Keratinocyte (primary cell): ENCODE data around the gene DIP2B. TPM values are rescaled to one million over a fixed set of nuclear protein-coding genes. Genes with fewer than 3 reads are reported as not detected.

ENCODE experiments used
- DNase-seq: peaks from one replicate; pipeline ENCODE4 v3.0.0-alpha.2; 2011; ENCODE audit warnings: low read depth, missing footprints, low spot score
- FAIRE-seq: peaks from 2 replicates; lab custom pipeline; 2011; peaks lifted over from hg19 to GRCh38; lab: Jason Lieb, UNC
- H2AFZ ChIP-seq: 2 replicates; pipeline ENCODE4 v1.6.0; 2012; ENCODE audit warnings: low read length, control low read depth, inconsistent platforms; ENCODE audit not compliant: control insufficient read depth
- H3K27ac ChIP-seq: 2 replicates; pipeline ENCODE4 v1.5.1; 2011; ENCODE audit warnings: low read length; ENCODE audit not compliant: control insufficient read depth, insufficient read depth
- H3K27me3 ChIP-seq: 3 replicates; pipeline ENCODE4 v1.6.0; 2011; ENCODE audit warnings: low read length; ENCODE audit not compliant: control insufficient read depth, insufficient read depth; ENCODE audit errors: extremely low read depth
- H3K36me3 ChIP-seq, 2 experiments: 2 replicates in 1 of 2; 3 replicates in 1 of 2; pipeline ENCODE4 v1.5.1; 2011; ENCODE audit warnings: low read length in 2 of 2, mild to moderate bottlenecking in 1 of 2; ENCODE audit not compliant: control insufficient read depth in 2 of 2, insufficient read depth in 2 of 2; ENCODE audit errors: extremely low read depth in 1 of 2
- H3K4me1 ChIP-seq: 3 replicates; pipeline ENCODE4 v1.5.1; 2011; ENCODE audit warnings: low read length; ENCODE audit not compliant: control insufficient read depth, insufficient read depth; ENCODE audit errors: extremely low read depth
- H3K4me2 ChIP-seq: 3 replicates; pipeline ENCODE4 v1.6.0; 2011; ENCODE audit warnings: low read depth, low read length; ENCODE audit not compliant: control insufficient read depth, insufficient read depth; ENCODE audit errors: extremely low read depth
- H3K4me3 ChIP-seq, 3 experiments: fragments of 200-600 bp in 1 of 3; sonication (generic) in 1 of 3; 2 replicates in 2 of 3; 3 replicates in 1 of 3; pipeline ENCODE4 v1.5.1; 2011 to 2016; ENCODE audit warnings: low read length in 3 of 3, mild to moderate bottlenecking in 3 of 3, control low read depth in 2 of 3, inconsistent platforms in 1 of 3, low read depth in 1 of 3, mixed read lengths in 1 of 3, mixed run types in 1 of 3, moderate library complexity in 1 of 3; ENCODE audit not compliant: control insufficient read depth in 2 of 3, insufficient read depth in 2 of 3; ENCODE audit errors: extremely low read depth in 1 of 3
- H3K79me2 ChIP-seq: 2 replicates; pipeline ENCODE4 v1.6.0; 2012; ENCODE audit warnings: low read length; ENCODE audit not compliant: control insufficient read depth, insufficient read depth
- H3K9ac ChIP-seq: 3 replicates; pipeline ENCODE4 v1.6.0; 2011; ENCODE audit warnings: low read length; ENCODE audit not compliant: control insufficient read depth, insufficient read depth; ENCODE audit errors: extremely low read depth
- H3K9me1 ChIP-seq: 3 replicates; pipeline ENCODE4 v1.6.0; 2011; ENCODE audit warnings: low read length; ENCODE audit not compliant: control insufficient read depth, insufficient read depth; ENCODE audit errors: extremely low read depth
- H3K9me3 ChIP-seq: 2 replicates; pipeline ENCODE4 v1.5.1; 2012; ENCODE audit warnings: low read depth, low read length; ENCODE audit not compliant: control insufficient read depth
- H4K20me1 ChIP-seq: 3 replicates; pipeline ENCODE4 v1.6.0; 2011; ENCODE audit warnings: low read length; ENCODE audit not compliant: control insufficient read depth, insufficient read depth; ENCODE audit errors: extremely low read depth
- EZH2 ChIP-seq: IDR thresholded peaks from one replicate; pipeline ENCODE4 v1.6.1; 2012; ENCODE audit warnings: inconsistent platforms, mild to moderate bottlenecking, low read length, moderate library complexity
- dilution Hi-C: fragments of 300-500 bp; cut with MboI; formaldehyde crosslinking; loops from one replicate; pipeline ENCODE4 v1.7.0; 2020; ENCODE audit warnings: low sequenced_read_pairs; ENCODE audit not compliant: extremely low pct_ligation_motif_present
- polyA plus RNA-seq, 5 experiments: library from polyadenylated mRNA; depleted of rRNA in 3 of 5; stranded (reverse) in 3 of 5; stranded (forward) in 1 of 5; unstranded in 1 of 5; fragments of >200 nt; gene quantifications; 1 replicate in 1 of 5; 2 replicates in 3 of 5; 3 replicates in 1 of 5; pipeline versions ENCODE4 v1.2.1 to v1.2.3, GENCODE V29; 2011 to 2012; ENCODE audit warnings: missing spikeins in 2 of 5, low read depth in 1 of 5, low replicate concordance in 1 of 5
- TF ChIP-seq, protein P1 (sequence below), 3 experiments: IDR thresholded peaks in 1 of 3; conservative IDR thresholded peaks in 1 of 3; optimal IDR thresholded peaks in 1 of 3; 2 replicates in 2 of 3; 3 replicates in 1 of 3; pipeline versions ENCODE3 to v1.5.1; 2011; ENCODE audit warnings: low read length in 3 of 3, mild to moderate bottlenecking in 3 of 3, moderate library complexity in 2 of 3, control low read depth in 1 of 3, inconsistent platforms in 1 of 3; ENCODE audit not compliant: insufficient read depth in 2 of 3; ENCODE audit errors: extremely low read depth in 1 of 3

The DIP2B gene
- polyA plus RNA-seq, 1 donor (not counting 4 experiments of a cell fraction or from before 2014, with no cell fraction given): 30.2 TPM

- DNase-seq (no peak), FAIRE-seq (no peak)
- no peaks in the 10 kb centered on the region for H3K79me2 ChIP-seq
- no peak overlapping the region for H3K27ac ChIP-seq
- no peak overlapping the region for H2AFZ ChIP-seq
- no peak for TF ChIP-seq EZH2
- TF ChIP-seq, protein P1, sequence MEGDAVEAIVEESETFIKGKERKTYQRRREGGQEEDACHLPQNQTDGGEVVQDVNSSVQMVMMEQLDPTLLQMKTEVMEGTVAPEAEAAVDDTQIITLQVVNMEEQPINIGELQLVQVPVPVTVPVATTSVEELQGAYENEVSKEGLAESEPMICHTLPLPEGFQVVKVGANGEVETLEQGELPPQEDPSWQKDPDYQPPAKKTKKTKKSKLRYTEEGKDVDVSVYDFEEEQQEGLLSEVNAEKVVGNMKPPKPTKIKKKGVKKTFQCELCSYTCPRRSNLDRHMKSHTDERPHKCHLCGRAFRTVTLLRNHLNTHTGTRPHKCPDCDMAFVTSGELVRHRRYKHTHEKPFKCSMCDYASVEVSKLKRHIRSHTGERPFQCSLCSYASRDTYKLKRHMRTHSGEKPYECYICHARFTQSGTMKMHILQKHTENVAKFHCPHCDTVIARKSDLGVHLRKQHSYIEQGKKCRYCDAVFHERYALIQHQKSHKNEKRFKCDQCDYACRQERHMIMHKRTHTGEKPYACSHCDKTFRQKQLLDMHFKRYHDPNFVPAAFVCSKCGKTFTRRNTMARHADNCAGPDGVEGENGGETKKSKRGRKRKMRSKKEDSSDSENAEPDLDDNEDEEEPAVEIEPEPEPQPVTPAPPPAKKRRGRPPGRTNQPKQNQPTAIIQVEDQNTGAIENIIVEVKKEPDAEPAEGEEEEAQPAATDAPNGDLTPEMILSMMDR (optimal IDR thresholded peaks at IDR 0.05 in 1 of 3, IDR thresholded peaks at IDR 0.05 in 1 of 3, conservative IDR thresholded peaks at IDR 0.05 in 1 of 3; ENCODE audit: extremely low read depth in 1 of 3, insufficient read depth in 2 of 3, low read length in 3 of 3): no peak
- H3K27me3 ChIP-seq: no peaks in the 10 kb centered on the region
- H3K4me1 ChIP-seq: no peaks in the 10 kb centered on the region
- no peaks in the 10 kb centered on the region for H3K9me1 ChIP-seq
- H3K9me3 ChIP-seq: no peaks in the 10 kb centered on the region
- no peaks in the 10 kb centered on the region for H4K20me1 ChIP-seq
- no peak overlapping the region for H3K4me2 ChIP-seq
- dilution Hi-C loops: no loop called here
- H3K36me3 ChIP-seq: peaks cover 22 to 41% of the 10 kb centered on the region in 2 experiments
- H3K4me3 ChIP-seq: no peak overlapping the region
- H3K9ac ChIP-seq: no peak overlapping the region
Observed at GRCh38 chr12:50745861-50746260, 241.1 kb downstream of the DIP2B start.

GRCh38 chr12:50746431-50746830 lies 241.6 kb downstream of the DIP2B start:
- TF ChIP-seq, protein P1 (optimal IDR thresholded peaks at IDR 0.05 in 1 of 3, IDR thresholded peaks at IDR 0.05 in 1 of 3, conservative IDR thresholded peaks at IDR 0.05 in 1 of 3; ENCODE audit: extremely low read depth in 1 of 3, insufficient read depth in 2 of 3, low read length in 3 of 3): no peak
- no peak for TF ChIP-seq EZH2
- Histone ChIP-seq H3K4me1 (no peaks in the 10 kb centered on the region), H3K36me3 (peaks cover 18 to 41% of the 10 kb centered on the region in 2 experiments), H3K4me2 (no peak overlapping the region), H3K27ac (no peak overlapping the region), H3K9ac (no peak overlapping the region), H3K9me1 (no peaks in the 10 kb centered on the region), H2AFZ (no peak overlapping the region), H3K27me3 (no peaks in the 10 kb centered on the region), H4K20me1 (no peaks in the 10 kb centered on the region), H3K9me3 (no peaks in the 10 kb centered on the region), H3K79me2 (no peaks in the 10 kb centered on the region), H3K4me3 (no peak overlapping the region)
- no peak for DNase-seq
- dilution Hi-C loops: no loop called here
- no peak for FAIRE-seq
